Stimulated activated CD4-positive, alpha-beta T cell treated with anti-CD3 and anti-CD28 coated beads, Interleukin-15, amount 100 ng/mL, for 24 hours (primary cell): Measurements from ENCODE around the gene PTPN3.

Source experiments
- DNase-seq: peaks from one replicate; pipeline ENCODE4 v3.0.0-alpha.2; 2020

The PTPN3 gene

DNA sequence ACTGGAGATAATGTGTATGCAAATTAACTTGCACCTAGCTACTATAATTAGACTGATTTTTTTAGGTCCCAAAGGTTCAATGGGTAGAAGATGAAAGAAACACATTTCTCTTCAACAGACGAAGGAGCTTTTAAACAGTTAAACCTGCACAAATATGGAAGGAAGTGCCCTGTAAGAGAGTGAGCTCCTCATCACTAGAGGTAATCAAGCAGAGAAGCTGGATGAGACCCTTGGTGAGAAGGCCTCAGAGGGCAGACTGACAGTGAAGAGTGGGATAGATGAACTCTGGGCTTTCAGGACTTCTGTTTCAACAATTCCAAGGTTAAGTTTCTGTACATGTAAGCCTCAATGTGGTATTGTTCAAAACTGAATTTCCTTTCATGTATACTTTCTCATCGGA, 23.2 kb downstream of the PTPN3 start:
- DNase-seq, result no peak

DNA sequence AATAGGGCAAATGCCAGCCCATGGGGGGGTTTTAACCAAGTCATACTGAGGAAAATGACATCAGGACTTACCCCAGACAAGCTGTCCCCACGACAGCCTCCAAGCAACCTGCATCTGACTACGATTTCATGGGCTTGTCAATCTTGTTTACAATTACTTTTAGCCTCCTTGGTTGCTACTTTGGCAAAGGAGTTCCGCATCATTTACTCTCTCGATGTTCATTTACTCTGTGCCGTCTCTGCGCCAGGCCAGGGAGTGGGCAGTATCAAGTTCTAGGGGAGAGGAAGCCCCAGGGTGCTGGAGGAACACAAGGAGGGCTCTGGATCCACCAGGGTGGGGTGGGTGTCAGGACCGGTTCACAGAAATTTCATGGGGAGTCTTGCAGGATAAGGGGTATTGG, 23.9 kb downstream of the PTPN3 start:
- DNase-seq, result no peak

DNA sequence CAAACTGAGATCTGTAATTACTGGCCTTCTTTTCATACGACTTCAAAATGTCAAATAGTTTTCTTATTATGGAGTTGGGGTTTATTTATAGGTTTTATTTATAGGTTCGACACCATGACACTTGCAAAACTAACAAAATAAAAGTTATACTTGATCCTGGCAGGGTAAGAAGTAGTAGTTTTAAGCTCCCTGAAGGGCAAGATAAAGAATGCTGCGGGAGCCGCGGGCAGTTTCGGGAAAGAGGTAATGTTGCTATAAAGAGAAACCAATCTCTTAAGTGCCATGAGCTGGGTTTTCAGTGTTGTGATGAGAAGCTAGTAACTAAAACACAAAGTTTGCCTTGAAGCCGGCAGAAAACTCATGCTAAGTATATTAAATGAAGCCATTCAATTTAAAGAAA, 24.8 kb downstream of the PTPN3 start:
- DNase-seq, result no peak

DNA sequence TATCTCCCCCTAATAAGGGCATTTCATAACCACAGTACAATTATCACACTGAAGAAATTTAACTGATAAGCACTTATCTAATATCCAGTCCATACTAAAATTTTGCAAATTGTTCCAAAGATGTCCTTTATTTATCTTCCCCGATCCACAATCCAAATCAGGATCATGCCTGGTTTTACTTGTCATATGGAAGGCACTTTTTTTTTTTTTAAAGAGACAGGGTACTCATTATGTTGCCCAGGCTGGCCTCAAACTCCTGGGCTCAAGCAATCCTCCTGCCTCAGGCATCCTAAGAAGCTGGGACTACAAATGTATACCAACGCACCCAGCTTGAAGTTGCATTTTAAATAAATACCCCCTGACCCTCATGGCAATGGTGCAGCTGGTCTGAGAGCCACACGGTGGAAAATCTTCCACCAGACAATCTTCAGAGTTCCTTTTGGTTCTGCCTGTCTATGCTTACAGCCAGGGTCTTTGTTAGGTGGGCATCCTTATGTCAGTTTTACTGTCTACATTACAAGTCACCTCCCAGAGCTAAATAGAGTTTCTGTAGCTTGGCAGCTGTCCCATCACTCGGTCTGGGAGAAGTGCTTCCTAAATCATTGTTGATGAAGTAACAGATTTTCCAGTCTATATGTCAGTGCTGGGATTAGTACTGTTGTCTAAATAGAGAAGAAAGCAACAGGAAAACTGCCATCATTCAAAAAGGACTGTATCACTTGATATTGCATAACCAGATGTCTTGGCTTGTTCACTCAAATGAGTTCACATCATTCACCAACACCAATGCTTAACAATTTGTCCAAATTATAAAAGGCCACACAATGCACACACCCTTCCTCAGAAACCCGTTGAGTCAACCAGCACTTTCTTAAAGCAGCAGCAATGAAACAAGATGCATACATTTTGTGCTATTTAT, 26.4 kb downstream of the PTPN3 start:
- DNase-seq, result no peak

DNA sequence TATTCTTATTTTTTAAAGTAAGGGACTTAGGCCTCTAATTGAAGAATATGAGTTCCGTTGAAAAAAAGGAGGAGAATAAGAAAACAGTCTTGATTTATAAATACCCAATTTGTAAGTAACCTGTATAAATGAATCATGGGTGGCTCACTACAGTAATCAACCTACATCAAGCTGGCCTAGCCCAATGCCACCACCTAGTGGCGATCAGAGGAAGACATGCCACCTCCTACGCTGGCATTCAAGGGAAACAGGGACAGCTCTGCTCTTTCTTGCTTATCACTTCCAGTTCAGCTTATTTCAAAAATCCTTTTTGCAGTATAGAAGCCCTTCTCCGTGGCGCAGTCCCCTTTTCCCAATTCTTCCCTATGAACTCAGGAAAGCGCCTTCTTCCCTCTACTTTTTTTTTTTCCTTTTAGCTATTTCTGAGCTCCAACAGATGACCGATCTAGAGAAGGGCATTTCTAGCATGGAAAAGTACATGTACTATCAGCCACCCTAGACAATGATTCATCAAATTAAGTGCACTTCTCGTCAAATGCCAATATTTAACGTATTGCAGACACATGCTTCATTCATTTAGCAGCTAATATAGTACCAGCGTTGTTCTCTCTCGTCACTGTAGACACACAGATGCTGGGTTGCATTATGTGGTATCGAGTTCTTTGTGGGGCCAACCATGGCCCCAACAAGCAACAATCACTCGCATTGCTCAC, 28.3 kb downstream of the PTPN3 start:
- DNase-seq, result peak; percentile 76

DNA sequence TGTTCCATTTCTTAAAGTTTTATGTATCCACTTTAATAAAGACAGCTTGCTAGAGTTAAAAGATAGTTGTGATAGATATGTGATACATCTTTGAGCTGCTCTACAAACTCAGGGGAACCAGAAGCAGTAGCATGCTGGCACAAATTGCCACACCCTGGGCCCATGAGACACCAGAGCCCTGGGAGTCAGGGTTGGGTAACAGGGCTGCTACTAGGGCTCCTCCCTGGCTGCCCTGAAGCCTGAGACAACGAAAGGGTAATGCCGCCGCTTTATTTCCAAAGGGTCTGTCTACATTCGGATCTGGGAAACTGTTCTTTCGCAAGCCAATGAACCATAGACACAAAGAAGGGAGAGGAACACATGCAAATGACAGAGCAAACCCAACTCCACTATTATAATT, 29.2 kb downstream of the PTPN3 start:
- DNase-seq, result no peak

DNA sequence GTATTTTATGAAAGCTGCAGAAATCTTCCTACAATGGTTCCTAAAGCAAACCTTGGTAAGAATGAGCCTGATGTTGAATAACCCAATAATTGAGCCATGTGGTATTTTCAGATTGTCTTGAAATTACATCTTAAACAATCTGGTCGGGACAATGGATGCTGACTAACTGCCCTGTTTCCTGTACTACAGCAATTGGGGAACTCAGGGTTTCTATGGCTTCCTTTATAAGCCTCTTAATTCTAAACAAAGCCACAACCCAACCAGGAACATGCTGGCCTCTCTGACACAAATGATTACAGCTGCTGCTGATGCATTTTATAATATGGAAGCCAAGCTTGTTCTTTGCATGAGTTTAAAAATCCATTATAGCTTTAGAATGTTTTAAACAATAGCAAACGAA, 30.2 kb downstream of the PTPN3 start:
- no peak for DNase-seq

DNA sequence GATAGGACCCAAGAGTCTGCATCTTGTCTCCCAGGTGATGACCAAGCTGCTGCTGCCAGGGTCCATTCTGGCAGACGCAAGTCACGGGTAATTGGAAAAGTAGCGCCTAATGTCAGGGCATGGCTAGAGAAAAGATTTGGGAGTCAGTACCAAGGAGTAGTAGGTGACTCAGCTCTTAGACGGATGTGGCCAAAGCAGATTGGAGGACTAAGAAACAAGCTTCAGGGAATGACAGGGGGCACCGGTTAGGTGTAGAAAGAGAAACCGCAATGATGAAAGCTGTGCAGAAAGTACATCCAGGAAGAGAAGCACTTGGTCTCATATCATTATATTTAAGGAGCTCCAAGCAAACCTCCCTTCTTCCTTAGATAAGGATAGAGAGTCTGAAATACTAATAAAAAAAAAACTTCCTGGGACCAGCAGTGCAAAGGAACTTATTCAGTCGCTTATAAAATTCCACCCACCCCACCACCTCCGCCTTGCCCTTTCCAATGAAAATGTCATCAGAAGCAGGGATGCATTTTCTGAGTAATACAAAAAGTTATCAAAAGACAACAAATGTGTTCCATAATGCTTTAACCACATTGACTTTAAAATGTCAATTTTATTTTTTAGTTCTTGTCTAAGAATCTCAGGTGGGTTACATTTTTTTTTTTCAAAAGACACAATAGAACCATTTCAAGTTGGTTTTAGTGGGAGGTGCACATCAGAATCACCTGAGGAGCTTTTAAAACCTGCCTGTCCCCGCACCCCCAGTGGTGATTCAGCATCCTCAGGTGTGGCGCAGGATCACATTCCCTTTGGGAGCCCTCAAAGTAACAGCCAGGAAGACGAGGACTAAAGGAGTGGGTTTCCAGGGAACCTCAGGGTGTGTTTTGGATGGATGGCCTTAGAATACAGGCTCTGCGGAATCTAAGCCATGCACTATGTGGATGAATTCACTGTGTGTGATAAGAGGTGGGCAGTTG, 31.2 kb downstream of the PTPN3 start:
- DNase-seq, result no peak

DNA sequence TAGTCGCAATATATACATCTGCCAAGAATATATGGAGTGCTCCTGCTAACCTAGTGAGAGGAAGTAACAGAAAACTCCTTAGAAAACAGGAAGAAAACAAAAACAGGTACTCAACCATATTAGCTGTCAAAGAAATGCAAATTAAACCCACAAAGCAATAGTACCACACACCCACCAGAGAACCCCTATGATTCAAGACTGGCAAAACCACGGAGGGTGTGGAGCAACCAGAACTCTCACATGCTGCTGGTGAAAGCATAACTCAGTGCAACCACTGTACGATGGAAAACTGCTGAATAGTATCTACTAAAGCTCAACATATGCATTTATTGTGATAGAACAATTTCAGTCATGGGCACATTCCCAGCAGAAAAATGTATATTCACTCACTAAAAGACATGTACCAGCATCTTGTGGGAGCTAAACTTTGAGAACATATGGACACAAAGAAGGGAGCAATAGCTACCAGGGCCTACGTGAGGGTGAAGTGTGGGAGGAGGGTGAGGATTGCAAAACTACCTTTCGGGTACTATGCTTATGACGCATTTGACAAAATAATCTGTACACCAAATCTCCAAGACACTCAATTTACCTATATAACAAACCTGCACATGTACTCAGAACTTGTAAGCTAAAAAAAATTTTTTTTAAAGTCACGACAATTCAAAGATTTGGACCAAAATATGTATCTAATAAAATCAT, 34.0 kb downstream of the PTPN3 start:
- peak; percentile 31 for DNase-seq

DNA sequence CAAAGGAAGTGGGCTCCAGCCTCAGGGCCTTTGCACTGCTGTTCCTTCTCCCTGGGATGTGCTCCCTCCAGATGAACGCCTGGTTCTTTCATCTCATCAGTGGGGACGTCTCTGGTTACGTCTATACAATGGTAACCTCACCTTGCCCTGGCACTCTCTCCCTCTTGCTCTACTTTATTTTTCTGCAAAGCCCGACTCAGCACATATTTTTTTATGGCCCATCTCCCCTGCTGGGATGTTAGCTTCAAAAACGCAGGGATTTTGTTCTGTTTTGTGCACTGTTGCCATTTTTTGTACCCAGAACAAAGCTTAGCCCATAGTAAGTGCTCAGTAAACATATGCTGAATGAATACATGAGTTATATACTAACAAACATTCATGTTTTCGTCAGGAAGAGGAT, 37.5 kb downstream of the PTPN3 start:
- no peak for DNase-seq

DNA sequence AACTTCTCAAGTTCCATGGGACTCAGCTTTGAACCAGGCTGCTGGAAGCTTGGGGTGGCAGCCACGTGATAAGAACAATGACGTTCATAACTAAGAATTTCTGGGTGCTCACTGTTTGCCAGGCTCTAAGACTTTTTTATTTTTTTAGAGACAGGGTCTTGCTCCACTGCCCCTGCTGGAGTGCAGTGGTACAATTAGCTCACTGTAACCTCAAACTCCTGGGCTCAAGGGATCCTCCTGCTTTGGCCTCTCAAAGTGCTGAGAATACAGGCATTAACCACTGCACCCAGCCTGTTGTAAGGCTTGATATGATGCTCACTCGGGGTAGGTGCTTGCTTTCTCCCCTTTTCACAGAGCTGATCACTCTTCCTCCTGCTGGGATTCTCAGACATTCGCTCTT, 38.7 kb downstream of the PTPN3 start:
- no peak for DNase-seq

DNA sequence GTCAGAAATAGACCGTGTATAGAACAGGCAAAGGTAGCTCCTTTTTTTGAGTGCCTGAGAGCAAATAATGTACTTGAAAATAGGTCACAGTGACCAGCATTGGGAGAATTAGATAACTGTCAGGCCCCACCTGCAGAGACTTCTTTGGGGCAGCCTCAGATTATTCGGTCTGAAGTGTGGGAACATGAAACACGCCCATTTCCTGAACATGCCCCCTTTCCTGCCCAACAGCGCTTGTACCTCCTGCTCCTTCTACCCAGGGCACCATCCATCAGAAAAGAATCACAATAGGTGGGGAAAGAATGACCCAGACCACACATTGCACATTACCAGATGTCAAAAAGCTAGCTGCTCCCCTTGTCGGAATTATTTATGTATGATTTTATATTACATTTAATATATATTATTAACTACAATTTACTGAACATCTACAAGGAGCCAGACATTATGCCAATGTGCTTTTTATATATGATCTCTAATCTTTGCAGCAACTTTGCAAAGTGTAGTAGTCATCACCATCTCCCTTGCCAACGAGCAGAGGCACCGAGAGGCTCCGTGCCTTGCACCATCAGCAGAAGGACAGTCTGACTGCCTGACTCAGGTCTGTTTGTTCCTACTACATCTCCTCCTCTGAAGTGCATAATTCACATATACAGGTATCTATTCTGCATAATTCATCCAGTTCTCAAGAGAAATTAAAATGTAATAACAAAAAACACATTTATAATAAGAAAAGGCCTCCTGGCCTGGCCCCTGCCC, 39.5 kb downstream of the PTPN3 start:
- no peak for DNase-seq

DNA sequence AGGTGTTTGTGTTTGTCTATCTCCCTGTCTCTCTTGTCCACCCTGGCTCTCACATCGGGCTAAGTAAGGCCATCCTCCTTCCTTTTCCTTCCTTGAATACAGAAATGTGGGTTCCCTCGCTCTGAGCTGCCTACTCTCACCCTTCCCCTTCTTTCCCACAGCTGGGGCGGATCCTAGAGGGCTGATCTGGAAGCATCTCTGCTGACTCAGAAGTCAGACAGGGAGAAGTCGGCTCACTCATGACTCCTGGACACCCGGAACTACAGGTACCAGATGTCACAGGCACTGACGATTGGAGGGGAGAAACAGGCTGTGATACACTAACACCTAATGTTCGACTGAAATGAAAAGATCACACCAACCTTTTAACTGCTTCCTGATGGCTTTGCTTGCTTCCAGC, 41.3 kb downstream of the PTPN3 start:
- no peak for DNase-seq

DNA sequence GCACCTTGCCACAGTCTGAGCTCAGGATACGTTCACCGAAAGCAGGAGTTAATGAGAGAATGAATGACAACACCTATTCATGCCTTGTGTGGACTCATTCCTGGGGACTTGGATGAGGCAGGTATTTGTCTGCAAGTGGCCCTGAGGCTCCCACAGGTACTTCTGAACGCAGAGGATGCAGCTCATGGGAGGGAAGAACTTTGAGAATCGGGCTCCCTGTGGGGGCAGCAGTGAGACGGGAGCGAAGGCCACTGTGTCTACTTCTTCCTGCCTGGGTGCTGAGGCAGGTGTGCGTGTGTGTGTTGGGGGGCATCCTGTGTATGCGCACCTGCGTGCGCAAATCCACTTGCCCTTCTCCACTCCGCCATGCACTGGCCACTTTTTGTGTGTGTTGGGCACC, 42.2 kb downstream of the PTPN3 start:
- DNase-seq, result no peak

DNA sequence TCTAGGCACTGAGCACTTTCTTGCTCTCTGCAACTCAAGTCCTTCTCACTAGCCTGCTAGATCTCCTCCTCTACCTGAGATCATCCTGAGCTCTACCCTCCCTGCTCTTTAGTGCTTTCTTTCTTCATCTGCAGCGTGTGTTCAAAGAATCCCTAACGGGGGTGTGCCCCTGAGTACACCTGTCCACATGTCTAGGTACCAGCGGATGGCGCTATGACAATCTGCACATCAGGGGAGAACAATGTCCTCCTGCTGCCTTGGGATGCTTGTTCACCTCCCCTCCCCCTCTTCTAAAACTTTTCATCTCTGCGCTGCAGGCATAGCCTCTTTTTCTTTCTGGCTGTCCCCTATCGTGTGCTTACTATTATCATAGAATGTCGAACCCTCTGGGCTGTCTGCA, 42.7 kb downstream of the PTPN3 start:
- DNase-seq, result no peak

DNA sequence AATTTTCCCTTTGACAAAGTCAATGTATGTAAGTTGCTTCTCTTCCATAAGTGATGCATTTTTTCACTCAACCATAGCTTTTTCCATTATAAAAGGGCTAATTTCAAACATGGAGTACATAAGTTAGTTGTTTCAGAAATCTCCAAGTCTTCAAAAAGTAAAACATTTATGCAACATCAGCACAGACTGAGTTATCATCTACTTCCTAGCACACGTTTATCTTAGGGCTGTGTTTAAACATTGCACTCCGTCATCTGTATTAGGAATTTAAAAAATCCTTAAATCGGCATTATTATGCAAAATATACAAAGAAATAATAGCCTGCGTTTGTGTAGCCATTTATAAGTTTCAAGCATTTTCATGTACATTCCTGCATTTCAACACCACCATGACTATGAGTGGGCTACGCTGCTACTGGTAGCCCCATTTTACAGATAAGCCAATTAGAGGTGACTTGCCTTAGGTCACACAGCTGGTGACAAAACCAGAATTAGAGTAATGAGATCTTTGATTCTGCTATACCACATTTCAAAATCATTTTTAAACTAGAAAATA, 43.4 kb downstream of the PTPN3 start:
- no peak for DNase-seq

DNA sequence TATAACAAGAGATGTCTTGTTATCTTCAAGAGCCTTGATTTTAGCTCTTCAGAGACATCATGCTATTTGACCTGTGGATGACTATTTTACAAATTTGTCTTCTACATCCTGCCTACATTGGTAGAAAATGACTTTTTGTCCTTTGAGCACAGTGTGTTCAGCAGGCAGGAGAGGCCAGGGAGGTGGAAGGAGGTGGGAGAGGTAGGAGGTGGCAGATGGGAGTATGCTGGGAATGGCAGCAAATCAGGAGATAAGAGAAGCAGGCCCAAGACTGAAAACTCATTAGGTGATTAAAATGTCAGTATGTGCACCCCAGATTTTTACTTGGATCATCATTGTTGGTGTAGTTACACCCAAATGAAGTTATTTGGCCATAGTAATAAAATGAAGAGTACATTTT, 44.1 kb downstream of the PTPN3 start:
- DNase-seq, result no peak

DNA sequence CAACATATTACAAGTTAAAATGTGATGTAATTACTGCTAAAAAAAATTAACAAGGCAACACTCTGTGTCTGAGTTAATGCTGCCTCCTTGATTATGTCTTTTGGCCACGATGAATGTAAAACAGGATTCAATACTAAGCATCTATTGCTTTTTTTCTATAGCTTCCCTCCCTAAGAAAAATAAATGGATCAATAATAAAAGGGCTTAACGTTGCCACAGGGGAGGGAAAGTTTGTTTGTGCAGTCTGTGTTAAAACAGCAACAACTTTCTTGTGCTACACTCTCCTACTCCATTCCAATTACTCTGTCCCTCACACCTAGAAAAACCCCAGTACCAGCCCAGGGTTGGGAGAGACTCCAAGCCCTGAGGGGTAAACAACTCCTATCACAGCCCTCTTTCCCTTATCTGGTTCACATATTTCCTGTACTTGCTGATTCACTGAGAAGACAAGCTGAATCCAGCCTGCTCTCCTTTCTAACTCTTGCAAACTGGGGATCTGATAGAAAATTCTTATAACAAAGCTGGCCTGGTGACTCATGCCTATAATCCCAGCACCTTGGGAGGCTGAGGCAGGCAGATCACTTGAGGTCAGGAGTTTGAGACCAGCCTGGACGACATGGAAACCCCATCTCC, 44.8 kb downstream of the PTPN3 start:
- DNase-seq, result no peak

DNA sequence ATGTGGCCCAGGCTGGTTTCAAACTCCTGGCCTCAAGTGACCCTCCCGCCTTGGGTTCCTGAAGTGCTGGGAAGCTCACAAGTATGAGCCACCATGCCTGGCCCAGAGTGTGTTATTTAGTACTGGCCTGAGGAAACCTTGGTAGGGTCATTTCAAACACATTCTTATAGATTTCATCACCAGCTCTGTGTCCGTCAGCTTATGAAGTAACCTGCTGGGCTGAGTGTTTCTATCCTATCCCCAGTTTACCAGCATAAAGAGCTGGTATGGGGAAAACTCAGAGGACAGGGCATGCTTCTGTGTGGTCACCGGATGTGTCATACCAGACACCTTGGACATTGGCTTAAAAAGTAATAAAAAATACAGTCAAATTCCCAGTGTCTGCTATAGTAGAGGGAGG, 45.3 kb downstream of the PTPN3 start:
- no peak for DNase-seq

DNA sequence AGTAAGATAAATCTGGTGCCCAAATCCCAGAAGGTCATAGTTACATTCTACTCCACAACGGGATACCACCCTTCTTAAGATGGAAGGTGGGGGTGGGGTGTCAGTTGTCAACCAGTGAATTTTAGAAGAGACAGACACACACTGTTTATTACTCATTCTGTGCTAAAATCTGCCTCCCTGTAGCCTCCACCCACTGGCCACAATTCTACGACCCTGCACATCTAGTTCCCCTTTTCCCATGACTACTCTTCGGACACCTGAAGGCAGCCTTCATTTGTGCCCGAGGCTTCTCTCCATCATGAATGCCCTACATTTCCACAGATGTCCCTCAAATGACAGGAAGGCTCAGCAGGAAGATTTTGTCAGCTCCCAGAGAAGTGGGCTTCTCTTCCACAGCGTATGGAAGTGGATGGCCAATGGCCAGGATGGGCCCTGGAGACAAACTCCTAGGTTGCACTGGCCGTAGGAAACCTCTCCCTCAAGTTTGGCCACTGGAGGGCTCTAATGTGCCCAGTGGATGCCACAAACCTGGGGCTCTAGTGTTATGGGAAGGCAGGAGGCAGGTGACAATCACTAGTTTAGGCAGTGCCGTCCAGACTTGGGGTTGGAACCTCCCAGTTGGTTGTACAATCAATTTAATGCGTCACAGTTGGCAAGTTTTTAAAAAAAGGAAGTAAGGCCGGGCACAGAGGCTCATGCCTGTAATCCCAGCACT, 46.6 kb downstream of the PTPN3 start:
- no peak for DNase-seq
